ENCODE results near the gene WDR1. TPM values are rescaled to one million over a fixed set of nuclear protein-coding genes. Genes with fewer than 3 reads are reported as not detected.
A peak's percentile ranks its signal among the peaks of the same experiment; 100 is the strongest.

WDR1 gene
- total and polyA plus RNA-seq, 11 donors, result 76.1 to 299 (median 185) TPM

DNA sequence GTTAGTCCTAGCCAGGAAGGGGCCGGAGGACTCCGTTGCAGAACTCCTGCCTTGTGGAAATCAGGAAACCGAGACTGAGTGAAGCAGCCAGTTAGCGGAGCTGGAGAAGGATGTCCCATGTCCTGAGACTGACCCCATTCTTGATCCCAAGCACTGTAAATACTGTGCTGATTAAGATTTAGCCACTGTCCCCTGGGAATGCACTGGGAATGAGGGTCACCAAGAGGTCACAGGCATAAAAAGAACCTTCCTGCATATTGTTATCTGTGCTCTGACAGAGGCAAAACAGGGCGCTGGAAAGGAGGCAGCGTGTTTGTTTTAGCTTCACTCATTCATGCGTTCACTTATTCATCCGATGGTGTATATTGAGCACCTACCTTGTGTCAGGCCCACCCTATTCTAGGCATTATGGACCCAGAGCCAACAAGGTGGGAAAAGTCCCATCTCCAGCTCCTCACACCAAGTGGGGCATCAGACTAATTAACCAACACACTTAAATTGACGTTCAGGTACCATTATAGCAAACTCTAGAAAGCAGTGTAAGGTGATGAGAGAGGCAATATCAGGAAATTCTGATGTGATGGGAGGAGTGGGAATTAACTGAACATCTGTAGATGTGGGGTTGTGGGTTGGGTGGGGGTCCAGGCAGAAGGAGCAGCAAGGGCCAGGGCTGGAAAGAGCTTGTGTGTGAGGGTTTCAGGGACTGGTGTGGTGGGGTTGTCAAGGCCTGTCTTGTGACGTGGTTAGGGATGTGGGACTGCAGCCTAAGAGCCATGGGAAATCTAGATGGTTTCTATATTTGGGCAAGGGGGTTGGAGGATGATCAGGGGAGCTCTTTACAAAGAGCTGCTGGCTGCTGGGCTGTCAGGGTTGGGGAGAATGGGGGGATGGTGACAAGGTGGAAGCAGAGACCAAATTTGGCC, 84.7 kb downstream of the WDR1 start:
- DNase-seq, result peak in 2 of 5 donors; percentile 49 to 51

DNA sequence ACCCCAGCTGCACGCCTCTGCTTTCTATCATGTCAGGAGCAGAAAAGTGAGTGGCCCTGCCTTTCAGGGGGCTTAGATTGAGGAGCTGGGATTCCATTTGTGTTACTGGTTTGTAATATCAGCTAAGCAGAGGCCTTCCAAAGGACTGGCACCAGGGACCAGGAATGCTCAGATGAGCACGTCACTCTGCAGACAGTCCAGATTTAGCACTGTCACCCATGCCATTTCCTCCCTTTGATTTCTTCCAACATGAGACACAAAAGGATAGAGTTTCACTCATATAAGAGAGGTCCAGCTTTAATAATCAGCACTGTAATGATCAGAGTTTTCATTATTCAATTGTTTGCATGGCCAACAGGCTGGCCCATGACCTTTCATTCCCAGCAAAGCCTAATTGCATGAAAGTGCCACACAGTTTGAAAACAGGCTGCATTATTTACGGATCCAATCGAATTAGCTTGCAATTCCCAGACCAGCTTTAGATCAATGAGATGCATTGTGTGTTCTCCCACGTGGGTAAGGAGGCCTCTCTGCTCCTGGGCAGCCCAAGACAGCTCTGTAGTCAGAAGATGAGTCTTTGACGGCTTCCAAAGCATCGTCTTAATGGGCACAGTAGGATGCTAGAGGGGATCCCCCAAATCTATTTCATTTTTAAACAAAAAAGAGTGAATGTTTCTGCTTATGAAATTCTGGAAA, 85.5 kb downstream of the WDR1 start:
- DNase-seq (peak in 1 of 5 donors; percentile 50), ATAC-seq (peak; percentile 39 to 61 (median 52))
- no peak overlapping the region for H3K4me3 ChIP-seq
- H3K27ac ChIP-seq, result peak overlapping the region; percentile 11 to 86 (median 61)
- H3K27me3 ChIP-seq, result no peaks in the 10 kb centered on the region
- peaks cover 9 to 55% (median 37%) of the 10 kb centered on the region in 12 donors for H3K4me1 ChIP-seq
- TF ChIP-seq, protein P1, sequence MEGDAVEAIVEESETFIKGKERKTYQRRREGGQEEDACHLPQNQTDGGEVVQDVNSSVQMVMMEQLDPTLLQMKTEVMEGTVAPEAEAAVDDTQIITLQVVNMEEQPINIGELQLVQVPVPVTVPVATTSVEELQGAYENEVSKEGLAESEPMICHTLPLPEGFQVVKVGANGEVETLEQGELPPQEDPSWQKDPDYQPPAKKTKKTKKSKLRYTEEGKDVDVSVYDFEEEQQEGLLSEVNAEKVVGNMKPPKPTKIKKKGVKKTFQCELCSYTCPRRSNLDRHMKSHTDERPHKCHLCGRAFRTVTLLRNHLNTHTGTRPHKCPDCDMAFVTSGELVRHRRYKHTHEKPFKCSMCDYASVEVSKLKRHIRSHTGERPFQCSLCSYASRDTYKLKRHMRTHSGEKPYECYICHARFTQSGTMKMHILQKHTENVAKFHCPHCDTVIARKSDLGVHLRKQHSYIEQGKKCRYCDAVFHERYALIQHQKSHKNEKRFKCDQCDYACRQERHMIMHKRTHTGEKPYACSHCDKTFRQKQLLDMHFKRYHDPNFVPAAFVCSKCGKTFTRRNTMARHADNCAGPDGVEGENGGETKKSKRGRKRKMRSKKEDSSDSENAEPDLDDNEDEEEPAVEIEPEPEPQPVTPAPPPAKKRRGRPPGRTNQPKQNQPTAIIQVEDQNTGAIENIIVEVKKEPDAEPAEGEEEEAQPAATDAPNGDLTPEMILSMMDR (IDR thresholded peaks at IDR 0.05), result no peak
- no peak for TF ChIP-seq POLR2A (IDR thresholded peaks at IDR 0.05)
- H3K9me3 ChIP-seq, result no peaks in the 10 kb centered on the region
- H3K36me3 ChIP-seq, result no peaks in the 10 kb centered on the region
- intact Hi-C loops (cut with DNase I), result no loop called here
- 49 to 61% (median 54%) methylated on average over 7 of the region's 7 CpGs for WGBS, 4 donors

More for the DNA sequence above, 84.7 kb downstream of the WDR1 start:
- no peaks in the 10 kb centered on the region for H3K9me3 ChIP-seq
- peak overlapping the region in 11 of 12 donors; percentile 34 to 86 (median 69) for H3K27ac ChIP-seq
- H3K4me1 ChIP-seq, result peaks cover 9 to 55% (median 37%) of the 10 kb centered on the region in 12 donors
- no peak overlapping the region for H3K4me3 ChIP-seq
- WGBS, 4 donors, result 37 to 50% (median 41%) methylated on average over 10 of the region's 10 CpGs
- no peaks in the 10 kb centered on the region for H3K36me3 ChIP-seq
- H3K27me3 ChIP-seq, result no peaks in the 10 kb centered on the region
- ATAC-seq, result peak; percentile 31 to 52 (median 42)
- intact Hi-C loops (cut with DNase I), result no loop called here
- TF ChIP-seq POLR2A (IDR thresholded peaks at IDR 0.05), result no peak
- TF ChIP-seq, protein P1 (IDR thresholded peaks at IDR 0.05), result no peak

DNA sequence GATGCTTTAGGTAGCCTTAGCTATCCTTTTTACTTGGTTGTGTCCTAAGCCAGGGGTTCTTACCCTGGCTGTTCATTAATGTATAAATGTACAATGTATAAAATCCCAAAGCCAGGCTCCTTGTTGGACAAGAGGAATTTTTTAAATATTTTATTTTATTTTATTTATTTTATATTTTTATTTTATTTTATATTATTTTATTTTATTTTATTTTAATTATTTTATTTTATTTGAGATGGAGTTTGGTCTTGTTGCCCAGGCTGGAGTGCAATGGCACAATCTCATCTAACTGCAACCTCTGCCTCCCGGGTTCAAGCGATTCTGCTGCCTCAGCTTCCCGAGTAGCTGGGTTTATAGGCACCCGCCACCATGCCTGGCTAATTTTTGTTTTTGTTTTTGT, 87.2 kb downstream of the WDR1 start:
- DNase-seq (no peak), ATAC-seq (no peak)
- H3K27ac ChIP-seq, result no peak overlapping the region
- H3K4me1 ChIP-seq, result peaks cover 9 to 59% (median 37%) of the 10 kb centered on the region in 12 donors
- no peaks in the 10 kb centered on the region for H3K36me3 ChIP-seq
- 92 to 98% (median 95%) methylated on average over 4 of the region's 4 CpGs for WGBS, 4 donors
- TF ChIP-seq POLR2A (IDR thresholded peaks at IDR 0.05), result no peak
- TF ChIP-seq, protein P1 (IDR thresholded peaks at IDR 0.05), result no peak
- H3K9me3 ChIP-seq, result no peaks in the 10 kb centered on the region
- intact Hi-C loops (cut with DNase I), result loop anchor here in 2 of 10 donors (10.0 kb wide), 1 partner anchor 85 kb away; the partner anchor contains the start of gene WDR1 (in 2 of the 2)
- no peak overlapping the region for H3K4me3 ChIP-seq
- H3K27me3 ChIP-seq, result no peaks in the 10 kb centered on the region

DNA sequence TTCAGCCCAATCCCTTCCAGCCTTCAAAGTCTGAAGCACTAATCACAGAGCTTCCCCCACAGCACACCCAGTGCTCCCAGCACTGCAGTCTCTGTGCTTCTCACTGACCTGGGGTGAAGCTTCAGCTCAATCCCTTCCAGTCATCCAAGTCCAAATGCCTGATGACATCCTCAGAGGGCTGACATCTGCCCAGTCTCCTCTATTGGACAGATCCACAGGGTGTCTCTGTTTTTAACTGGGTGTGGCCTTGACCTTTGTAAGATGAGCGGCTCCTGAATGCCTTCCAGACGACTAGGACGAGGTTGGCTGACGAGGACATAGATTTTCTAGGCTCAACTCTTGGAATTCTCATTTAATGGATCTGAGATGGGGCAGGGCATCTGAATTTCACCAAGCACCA, 87.7 kb downstream of the WDR1 start:
- peak in 1 of 4 donors; percentile 6 for ATAC-seq
- Histone ChIP-seq H3K27ac (no peak overlapping the region), H3K36me3 (no peaks in the 10 kb centered on the region), H3K27me3 (no peaks in the 10 kb centered on the region), H3K4me1 (peaks cover 9 to 54% (median 36%) of the 10 kb centered on the region in 12 donors), H3K9me3 (no peaks in the 10 kb centered on the region), H3K4me3 (no peak overlapping the region)
- TF ChIP-seq, protein P1 (IDR thresholded peaks at IDR 0.05), result no peak
- no peak for TF ChIP-seq POLR2A (IDR thresholded peaks at IDR 0.05)
- intact Hi-C loops (cut with DNase I), result loop anchor here in 2 of 10 donors (10.0 kb wide), 1 partner anchor 86 kb away; the partner anchor contains the start of gene WDR1 (in 2 of the 2)
- DNase-seq, result no peak
- 49 to 82% (median 71%) methylated on average over 4 of the region's 4 CpGs for WGBS, 4 donors
